Uterus (tissue), 4 donors: Measurements from ENCODE around the gene RNF141. TPM values are rescaled to one million over a fixed set of nuclear protein-coding genes. Genes with fewer than 3 reads are reported as not detected.

ENCODE experiments used
- DNase-seq, 2 donors: peaks; one replicate each; pipeline ENCODE4 v3.0.0-alpha.2; 2019 to 2020
- H3K27ac ChIP-seq, 2 donors: fragments of 200-600 bp; sonication (generic); 1 replicate in 1 of 2; 2 replicates in 1 of 2; pipeline ENCODE4 v1.5.1; 2016 to 2018
- H3K27me3 ChIP-seq, 2 donors: fragments of 200-600 bp; sonication (generic); one replicate each; pipeline ENCODE4 v1.5.1; 2018 to 2019; ENCODE audit warnings: control low read depth in 1 of 2
- H3K36me3 ChIP-seq, 2 donors: fragments of 200-600 bp; sonication (generic); one replicate each; pipeline ENCODE4 v1.5.1; 2019; ENCODE audit warnings: control low read depth in 1 of 2
- H3K4me1 ChIP-seq, 2 donors: fragments of 200-600 bp; sonication (generic); one replicate each; pipeline ENCODE4 v1.5.1; 2018 to 2019; ENCODE audit warnings: control low read depth in 1 of 2
- H3K4me3 ChIP-seq, 2 donors: fragments of 200-600 bp; sonication (generic); 1 replicate in 1 of 2; 2 replicates in 1 of 2; pipeline ENCODE4 v1.5.1; 2018 to 2019; ENCODE audit warnings: mild to moderate bottlenecking in 1 of 2
- H3K9me3 ChIP-seq, 2 donors: fragments of 200-600 bp; sonication (generic); one replicate each; pipeline ENCODE4 v1.5.1; 2019; ENCODE audit warnings: control low read depth in 1 of 2
- CTCF ChIP-seq, 4 experiments: fragments of 200-600 bp in 2 of 4; fragments of 450-650 bp in 2 of 4; sonication (generic) in 2 of 4; IDR thresholded peaks; one replicate each; pipeline ENCODE4 v1.5.1; 2016 to 2019; ENCODE audit warnings: antibody characterized with exemption in 4 of 4, mild to moderate bottlenecking in 2 of 4, moderate library complexity in 1 of 4
- POLR2A ChIP-seq, 2 donors: fragments of 450-650 bp; IDR thresholded peaks; one replicate each; pipeline ENCODE4 v1.6.1; 2016; ENCODE audit warnings: antibody characterized with exemption in 2 of 2, mild to moderate bottlenecking in 1 of 2, moderate library complexity in 1 of 2
- intact Hi-C: fragments of 100-400 bp; cut with DNase I; formaldehyde crosslinking; loops from one replicate; pipeline ENCODE4 v1.15.1; 2023; ENCODE audit warnings: low total_unique reads
- total RNA-seq, 4 donors: library from RNA; depleted of rRNA in 3 of 4; stranded (reverse); fragments of >200 nt in 3 of 4; gene quantifications; one replicate each; pipeline versions ENCODE4 v1.1.0 to v1.2.4, GENCODE V29; 2014 to 2023
- donor health status: DM: yes; HTN: yes; CAD: no.

RNF141 gene
- total RNA-seq, 4 donors from 2014 or later: 19.7 to 49.7 (median 25.2) TPM

GRCh38 chr11:10487002-10487647, 53.9 kb downstream of the RNF141 start:
- H3K9me3 ChIP-seq: no peaks in the 10 kb centered on the region
- no peak overlapping the region for H3K4me3 ChIP-seq
- no peak overlapping the region for H3K27ac ChIP-seq
- H3K4me1 ChIP-seq: peaks cover 0 to 5% of the 10 kb centered on the region in 2 donors
- no peak for DNase-seq
- H3K36me3 ChIP-seq: no peaks in the 10 kb centered on the region
- intact Hi-C loops: no loop called here
- H3K27me3 ChIP-seq: no peaks in the 10 kb centered on the region
- TF ChIP-seq CTCF (IDR thresholded peaks at IDR 0.05) (no peak), POLR2A (IDR thresholded peaks at IDR 0.05) (no peak)

- Histone ChIP-seq H3K4me3 (no peak overlapping the region), H3K27ac (no peak overlapping the region), H3K27me3 (no peaks in the 10 kb centered on the region), H3K4me1 (peaks cover 0 to 5% of the 10 kb centered on the region in 2 donors), H3K9me3 (no peaks in the 10 kb centered on the region), H3K36me3 (no peaks in the 10 kb centered on the region)
- intact Hi-C loops: no loop called here
- no peak for DNase-seq
- TF ChIP-seq POLR2A (IDR thresholded peaks at IDR 0.05) (no peak), CTCF (IDR thresholded peaks at IDR 0.05) (no peak)
Measured at GRCh38 chr11:10486161-10486840, 54.7 kb downstream of the RNF141 start.

- no peak for TF ChIP-seq POLR2A (IDR thresholded peaks at IDR 0.05)
- TF ChIP-seq CTCF (IDR thresholded peaks at IDR 0.05): no peak
- intact Hi-C loops: no loop called here
- no peak overlapping the region for H3K4me3 ChIP-seq
- no peak overlapping the region for H3K27ac ChIP-seq
- H3K9me3 ChIP-seq: no peaks in the 10 kb centered on the region
- no peak for DNase-seq
- H3K27me3 ChIP-seq: no peaks in the 10 kb centered on the region
- no peaks in the 10 kb centered on the region for H3K36me3 ChIP-seq
- H3K4me1 ChIP-seq: no peaks in the 10 kb centered on the region
Measured at GRCh38 chr11:10485646-10486045, 55.3 kb downstream of the RNF141 start.

- no peaks in the 10 kb centered on the region for H3K9me3 ChIP-seq
- H3K4me3 ChIP-seq: no peak overlapping the region
- TF ChIP-seq POLR2A (IDR thresholded peaks at IDR 0.05): no peak
- no peak for TF ChIP-seq CTCF (IDR thresholded peaks at IDR 0.05)
- no peaks in the 10 kb centered on the region for H3K36me3 ChIP-seq
- no peaks in the 10 kb centered on the region for H3K4me1 ChIP-seq
- no peak overlapping the region for H3K27ac ChIP-seq
- no peak for DNase-seq
- H3K27me3 ChIP-seq: no peaks in the 10 kb centered on the region
- intact Hi-C loops: no loop called here
Measured at GRCh38 chr11:10484461-10485180, 56.4 kb downstream of the RNF141 start.

GRCh38 chr11:10483584-10483983, 57.4 kb downstream of the RNF141 start:
- TF ChIP-seq POLR2A (IDR thresholded peaks at IDR 0.05): no peak
- TF ChIP-seq CTCF (IDR thresholded peaks at IDR 0.05): no peak
- no peak overlapping the region for H3K27ac ChIP-seq
- H3K36me3 ChIP-seq: no peaks in the 10 kb centered on the region
- no peak for DNase-seq
- no peak overlapping the region for H3K4me3 ChIP-seq
- H3K9me3 ChIP-seq: no peaks in the 10 kb centered on the region
- H3K27me3 ChIP-seq: no peaks in the 10 kb centered on the region
- intact Hi-C loops: no loop called here
- H3K4me1 ChIP-seq: no peaks in the 10 kb centered on the region
